SK-N-SH (cell line): ENCODE data around the gene ACAD10.

Source experiments
- ELF1 ChIP-seq: IDR thresholded peaks from 2 replicates; pipeline ENCODE4 v1.4.0; 2012
- EP300 ChIP-seq, 2 experiments: IDR thresholded peaks; 2 replicates each; pipeline versions ENCODE4 v1.4.0 to v1.6.1; 2012; ENCODE audit warnings: borderline replicate concordance in 1 of 2, low read depth in 1 of 2, low read length in 1 of 2
- POLR2AphosphoS5 ChIP-seq: IDR thresholded peaks from 2 replicates; pipeline ENCODE4 v1.6.1; 2012; ENCODE audit warnings: low read depth, low read length

- TF ChIP-seq ELF1 = no peak
- TF ChIP-seq EP300 (IDR thresholded peaks at IDR 0.05; ENCODE audit: borderline replicate concordance in 1 of 2, low read depth in 1 of 2, low read length in 1 of 2) = no peak
- TF ChIP-seq POLR2AphosphoS5 = no peak
Measured at GRCh38 chr12:111699962-111700361, 14.1 kb downstream of the ACAD10 start.
